ENCODE measurements around the gene CCDC107. TPM values are rescaled to one million over a fixed set of nuclear protein-coding genes. Genes with fewer than 3 reads are reported as not detected.

CCDC107 gene
- polyA plus RNA-seq, 2 of the 4 experiments (the other 2 are of a cell fraction): 13.3 to 20.7 TPM

DNA sequence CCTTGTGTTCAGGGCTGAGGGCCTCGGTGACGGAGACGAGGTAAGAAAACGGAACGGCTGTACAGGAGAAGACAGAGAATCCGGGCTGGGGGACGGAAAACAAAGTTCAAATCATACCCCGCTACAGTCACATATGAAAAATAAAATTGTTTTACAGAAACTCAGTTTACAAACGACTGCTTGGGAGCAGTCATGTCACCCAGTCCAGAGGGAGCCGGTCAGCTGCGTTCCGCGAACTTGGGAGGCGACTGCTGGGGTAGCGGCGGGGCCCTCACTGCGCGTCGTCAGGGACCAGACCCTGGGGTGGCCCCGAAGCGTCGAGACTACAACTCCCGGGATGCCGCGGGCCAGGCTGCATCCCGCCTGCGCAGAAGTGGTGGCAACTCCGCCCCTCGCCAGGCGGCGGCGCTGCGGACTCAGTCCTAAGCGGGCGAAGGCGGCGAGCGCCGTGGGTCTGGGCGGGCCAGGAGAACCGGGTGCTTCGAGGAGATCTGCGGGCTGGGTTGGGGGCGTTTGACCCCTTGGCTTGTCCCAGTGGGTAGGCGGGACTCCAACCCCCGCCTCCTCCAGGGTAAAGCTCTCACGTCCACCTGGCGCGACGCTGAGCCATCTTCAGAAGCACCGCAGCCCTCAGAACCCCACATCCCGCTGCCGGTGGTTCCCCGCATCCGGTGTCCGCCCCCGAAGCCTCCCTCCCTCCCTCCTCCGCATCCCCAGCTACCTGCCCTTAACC is 11.4 kb upstream of the CCDC107 start:
- FAIRE-seq: no peak
- H3K4me3 ChIP-seq: peak overlapping the region; percentile 52
- H3K4me2 ChIP-seq: peak overlapping the region; percentile 100
- ATAC-seq: peak; percentile 93 to 97
- CTCF ChIA-PET: interaction anchor here (0.6 to 5.9 kb wide), 54 partner anchors 8 to 552 kb away, joined by 3 to 135 read pairs (median 4); partner anchors contain the start of genes ARHGEF39, CCDC107, CREB3 and GBA2
- H3K4me1 ChIP-seq: peaks cover 13% of the 10 kb centered on the region
- 2% methylated on average over 22 of the region's 58 CpGs for WGBS (ENCODE audit: missing lambda C conversion rate)
- H3K27ac ChIP-seq: peak overlapping the region; percentile 92 to 93
- peak; percentile 90 to 95 for DNase-seq (ENCODE audit: low read depth in 1 of 2, low spot score in 1 of 2)
- TF ChIP-seq POLR2A (IDR thresholded peaks at IDR 0.05; ENCODE audit: low read length) (peak; percentile 66), MAFK (IDR thresholded peaks at IDR 0.05; ENCODE audit: partially characterized antibody) (no peak), RAD21 (conservative IDR thresholded peaks at IDR 0.05 in 1 of 2, IDR thresholded peaks at IDR 0.05 in 1 of 2) (peak; percentile 81 to 91), PHF8 (IDR thresholded peaks at IDR 0.05; ENCODE audit: borderline replicate concordance, low read depth) (peak; percentile 4; the same call in 1 of the 2 replicates), GATA3 (IDR thresholded peaks at IDR 0.05; ENCODE audit: borderline replicate concordance) (no peak), SMC3 (IDR thresholded peaks at IDR 0.05) (peak; percentile 75), E2F6 (IDR thresholded peaks at IDR 0.05; ENCODE audit: borderline replicate concordance, low read depth) (peak; percentile 87; the same call in 1 of the 2 replicates), CEBPB (IDR thresholded peaks at IDR 0.05) (no peak), RNF2 (IDR thresholded peaks at IDR 0.05; ENCODE audit: borderline replicate concordance, low read depth) (no peak), USF2 (IDR thresholded peaks at IDR 0.05) (no peak), JUN (IDR thresholded peaks at IDR 0.05) (peak in 1 of 2 experiments; percentile 62; a peak in 2 of 5 replicates), MAX (IDR thresholded peaks at IDR 0.05) (peak; percentile 80)
- TF ChIP-seq, protein P1, sequence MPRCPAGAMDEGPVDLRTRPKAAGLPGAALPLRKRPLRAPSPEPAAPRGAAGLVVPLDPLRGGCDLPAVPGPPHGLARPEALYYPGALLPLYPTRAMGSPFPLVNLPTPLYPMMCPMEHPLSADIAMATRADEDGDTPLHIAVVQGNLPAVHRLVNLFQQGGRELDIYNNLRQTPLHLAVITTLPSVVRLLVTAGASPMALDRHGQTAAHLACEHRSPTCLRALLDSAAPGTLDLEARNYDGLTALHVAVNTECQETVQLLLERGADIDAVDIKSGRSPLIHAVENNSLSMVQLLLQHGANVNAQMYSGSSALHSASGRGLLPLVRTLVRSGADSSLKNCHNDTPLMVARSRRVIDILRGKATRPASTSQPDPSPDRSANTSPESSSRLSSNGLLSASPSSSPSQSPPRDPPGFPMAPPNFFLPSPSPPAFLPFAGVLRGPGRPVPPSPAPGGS (IDR thresholded peaks at IDR 0.05): 0 out of 3 replicates have a peak, but pooled peaks have one; percentile 53
- TF ChIP-seq, protein P2, sequence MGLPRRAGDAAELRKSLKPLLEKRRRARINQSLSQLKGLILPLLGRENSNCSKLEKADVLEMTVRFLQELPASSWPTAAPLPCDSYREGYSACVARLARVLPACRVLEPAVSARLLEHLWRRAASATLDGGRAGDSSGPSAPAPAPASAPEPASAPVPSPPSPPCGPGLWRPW (IDR thresholded peaks at IDR 0.05): no peak
- TF ChIP-seq, protein P3, sequence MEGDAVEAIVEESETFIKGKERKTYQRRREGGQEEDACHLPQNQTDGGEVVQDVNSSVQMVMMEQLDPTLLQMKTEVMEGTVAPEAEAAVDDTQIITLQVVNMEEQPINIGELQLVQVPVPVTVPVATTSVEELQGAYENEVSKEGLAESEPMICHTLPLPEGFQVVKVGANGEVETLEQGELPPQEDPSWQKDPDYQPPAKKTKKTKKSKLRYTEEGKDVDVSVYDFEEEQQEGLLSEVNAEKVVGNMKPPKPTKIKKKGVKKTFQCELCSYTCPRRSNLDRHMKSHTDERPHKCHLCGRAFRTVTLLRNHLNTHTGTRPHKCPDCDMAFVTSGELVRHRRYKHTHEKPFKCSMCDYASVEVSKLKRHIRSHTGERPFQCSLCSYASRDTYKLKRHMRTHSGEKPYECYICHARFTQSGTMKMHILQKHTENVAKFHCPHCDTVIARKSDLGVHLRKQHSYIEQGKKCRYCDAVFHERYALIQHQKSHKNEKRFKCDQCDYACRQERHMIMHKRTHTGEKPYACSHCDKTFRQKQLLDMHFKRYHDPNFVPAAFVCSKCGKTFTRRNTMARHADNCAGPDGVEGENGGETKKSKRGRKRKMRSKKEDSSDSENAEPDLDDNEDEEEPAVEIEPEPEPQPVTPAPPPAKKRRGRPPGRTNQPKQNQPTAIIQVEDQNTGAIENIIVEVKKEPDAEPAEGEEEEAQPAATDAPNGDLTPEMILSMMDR (IDR thresholded peaks at IDR 0.05): peak; percentile 87
- H3K9me3 ChIP-seq: no peaks in the 10 kb centered on the region
- POLR2A ChIA-PET: interaction anchor here (1.2 to 1.6 kb wide), 4 partner anchors 11 to 43 kb away, joined by 3 to 4 read pairs (median 4); partner anchors contain the start of genes ARHGEF39, CCDC107 and RMRP

- ChIA-PET CTCF (interaction anchor here (0.6 to 5.9 kb wide), 6 partner anchors 10 to 116 kb away, joined by 3 to 135 read pairs (median 8); partner anchors contain the start of genes ARHGEF39, CCDC107 and RMRP), POLR2A (no interaction called here)
- TF ChIP-seq KDM1A (IDR thresholded peaks at IDR 0.05; ENCODE audit: low read depth) (no peak), HOXB5 (CRISPR knock-in tag; IDR thresholded peaks at IDR 0.05) (no peak), RAD21 (conservative IDR thresholded peaks at IDR 0.05 in 1 of 2, IDR thresholded peaks at IDR 0.05 in 1 of 2) (no peak), POLR2AphosphoS2 (conservative IDR thresholded peaks at IDR 0.05; ENCODE audit: low read length) (no peak), ZNF302 (CRISPR knock-in tag; IDR thresholded peaks at IDR 0.05) (no peak), EHF (CRISPR knock-in tag; IDR thresholded peaks at IDR 0.05) (no peak)
- Histone ChIP-seq H3K27ac (peak overlapping the region in 1 of 2 experiments; percentile 8; a peak in 1 of 6 replicates), H3K4me1 (peaks cover 30% of the 10 kb centered on the region), H3K4me2 (no peak overlapping the region), H3K9me3 (no peaks in the 10 kb centered on the region), H3K4me3 (no peak overlapping the region)
- FAIRE-seq (no peak), ATAC-seq (no peak), DNase-seq (ENCODE audit: low read depth in 1 of 2, low spot score in 1 of 2) (no peak)
- 89% methylated on average over 24 of the region's 26 CpGs for WGBS (ENCODE audit: missing lambda C conversion rate)
Observed at GRCh38 chr9:35649431-35650340, 8.4 kb upstream of the CCDC107 start.

All from A549 (cell line).